CD14-positive monocyte (primary cell): Measurements from ENCODE around the gene LRFN3. TPM values are rescaled to one million over a fixed set of nuclear protein-coding genes. Genes with fewer than 3 reads are reported as not detected.

ENCODE experiments used
- DNase-seq, 3 donors: peaks; one replicate each; pipeline ENCODE4 v3.0.0-alpha.2; 2011 to 2022
- H2AFZ ChIP-seq: 2 replicates; pipeline ENCODE4 v1.6.0; 2012; ENCODE audit warnings: mild to moderate bottlenecking, low read depth, low read length, inconsistent platforms; ENCODE audit not compliant: insufficient read depth, poor library complexity, severe bottlenecking
- H3K27ac ChIP-seq, 2 donors: 1 replicate in 1 of 2; 2 replicates in 1 of 2; pipeline ENCODE4 v1.5.1; 2012 to 2013; ENCODE audit warnings: low read length in 2 of 2, control low read depth in 1 of 2, inconsistent platforms in 1 of 2, low read depth in 1 of 2, mild to moderate bottlenecking in 1 of 2
- H3K27me3 ChIP-seq, 2 donors: one replicate each; pipeline versions ENCODE4 v1.6.0 to v1.6.1; 2011 to 2013; ENCODE audit warnings: low read length in 2 of 2; ENCODE audit not compliant: control insufficient read depth in 2 of 2, insufficient read depth in 2 of 2
- H3K36me3 ChIP-seq, 2 donors: replicated peaks in 1 of 2; 1 replicate in 1 of 2; 2 replicates in 1 of 2; pipeline versions ENCODE4 v1.5.1 to v1.6.1; 2012 to 2013; ENCODE audit warnings: low read length in 2 of 2, control low read depth in 1 of 2, inconsistent platforms in 1 of 2, mild to moderate bottlenecking in 1 of 2; ENCODE audit not compliant: insufficient read depth in 2 of 2, control insufficient read depth in 1 of 2
- H3K4me1 ChIP-seq, 2 donors: 1 replicate in 1 of 2; 2 replicates in 1 of 2; pipeline versions ENCODE4 v1.5.1 to v1.6.1; 2012 to 2013; ENCODE audit warnings: low read length in 2 of 2, control low read depth in 1 of 2, inconsistent platforms in 1 of 2, mild to moderate bottlenecking in 1 of 2, moderate library complexity in 1 of 2; ENCODE audit not compliant: insufficient read depth in 2 of 2, control insufficient read depth in 1 of 2
- H3K4me2 ChIP-seq: replicated peaks from 2 replicates; pipeline ENCODE3; 2012; ENCODE audit warnings: low read length, moderate library complexity, mild to moderate bottlenecking; ENCODE audit not compliant: poor library complexity, severe bottlenecking; ENCODE audit errors: extremely low read depth
- H3K4me3 ChIP-seq, 3 experiments: fragments of 200-600 bp in 1 of 3; sonication (generic) in 1 of 3; replicated peaks in 1 of 3; 1 replicate in 2 of 3; 2 replicates in 1 of 3; pipeline ENCODE4 v1.5.1; 2011 to 2013; ENCODE audit warnings: low read length in 3 of 3, mild to moderate bottlenecking in 3 of 3, control low read depth in 2 of 3, low read depth in 2 of 3, inconsistent platforms in 1 of 3, moderate library complexity in 1 of 3
- H3K79me2 ChIP-seq: 2 replicates; pipeline ENCODE4 v1.6.0; 2012; ENCODE audit warnings: mild to moderate bottlenecking, control low read depth, inconsistent platforms, low read length, moderate library complexity; ENCODE audit not compliant: insufficient read depth
- H3K9ac ChIP-seq: 2 replicates; pipeline ENCODE4 v1.6.0; 2017; ENCODE audit warnings: low read length, mild to moderate bottlenecking; ENCODE audit not compliant: insufficient read depth, poor library complexity, severe bottlenecking
- H3K9me3 ChIP-seq, 2 donors: replicated peaks in 1 of 2; 1 replicate in 1 of 2; 2 replicates in 1 of 2; pipeline versions ENCODE4 v1.5.1 to v1.6.1; 2012 to 2013; ENCODE audit warnings: low read length in 2 of 2, control low read depth in 1 of 2; ENCODE audit not compliant: control insufficient read depth in 1 of 2, insufficient read depth in 1 of 2
- H4K20me1 ChIP-seq: 2 replicates; pipeline ENCODE4 v1.6.0; 2012; ENCODE audit warnings: mild to moderate bottlenecking, low read length, control low read depth, moderate library complexity; ENCODE audit not compliant: insufficient read depth
- H3K27ac Mint-ChIP-seq, 7 donors: one replicate each; pipeline ENCODE4 v1.8.0; 2020; ENCODE audit warnings: mild to moderate bottlenecking in 7 of 7, mixed read lengths in 7 of 7, moderate library complexity in 6 of 7, inconsistent platforms in 2 of 7
- H3K27me3 Mint-ChIP-seq, 3 donors: one replicate each; pipeline ENCODE4 v1.8.0; 2021 to 2022; ENCODE audit warnings: low read depth in 3 of 3, mild to moderate bottlenecking in 3 of 3, mixed read lengths in 3 of 3, moderate library complexity in 3 of 3, inconsistent platforms in 1 of 3
- H3K36me3 Mint-ChIP-seq, 2 donors: one replicate each; pipeline ENCODE4 v1.8.0; 2020; ENCODE audit warnings: mixed read lengths in 2 of 2, inconsistent platforms in 1 of 2, mild to moderate bottlenecking in 1 of 2
- H3K4me1 Mint-ChIP-seq: one replicate; pipeline ENCODE4 v1.8.0; 2020; ENCODE audit warnings: mild to moderate bottlenecking, mixed read lengths
- H3K4me3 Mint-ChIP-seq, 2 donors: one replicate each; pipeline ENCODE4 v1.8.0; 2020; ENCODE audit warnings: mild to moderate bottlenecking in 2 of 2, mixed read lengths in 2 of 2, moderate library complexity in 1 of 2
- H3K9me3 Mint-ChIP-seq, 7 donors: one replicate each; pipeline ENCODE4 v1.8.0; 2020 to 2022; ENCODE audit warnings: mixed read lengths in 7 of 7, mild to moderate bottlenecking in 6 of 7, moderate library complexity in 6 of 7, inconsistent platforms in 2 of 7
- WGBS: methylation state at CpG from one replicate; pipeline ENCODE4 v1.1.5; 2013; ENCODE audit warnings: missing lambda C conversion rate; ENCODE audit not compliant: insufficient coverage; 5-methylcytosine and 5-hydroxymethylcytosine counted together
- intact Hi-C, 2 donors: fragments of 100-400 bp; cut with micrococcal nuclease; formaldehyde crosslinking; loops; one replicate each; pipeline versions ENCODE4 v1.15.0 to v1.15.1; 2023
- polyA plus RNA-seq, 3 donors: library from polyadenylated mRNA; depleted of rRNA in 1 of 3; unstranded in 2 of 3; stranded (reverse) in 1 of 3; fragments of 300-500 nt in 2 of 3; fragments of >200 nt in 1 of 3; fragmentation: Illumina TruSeq in 2 of 3; gene quantifications; 1 replicate in 2 of 3; 2 replicates in 1 of 3; pipeline ENCODE4 v1.2.3, GENCODE V29; 2012 to 2021
- TF ChIP-seq, protein P1 (sequence below): fragments of 200-600 bp; IDR thresholded peaks from one replicate; pipeline ENCODE4 v1.8.0; 2022; ENCODE audit warnings: antibody characterized with exemption, mild to moderate bottlenecking

Gene LRFN3
- polyA plus RNA-seq, 3 donors, result 0.04 TPM; not detected in 2

DNA sequence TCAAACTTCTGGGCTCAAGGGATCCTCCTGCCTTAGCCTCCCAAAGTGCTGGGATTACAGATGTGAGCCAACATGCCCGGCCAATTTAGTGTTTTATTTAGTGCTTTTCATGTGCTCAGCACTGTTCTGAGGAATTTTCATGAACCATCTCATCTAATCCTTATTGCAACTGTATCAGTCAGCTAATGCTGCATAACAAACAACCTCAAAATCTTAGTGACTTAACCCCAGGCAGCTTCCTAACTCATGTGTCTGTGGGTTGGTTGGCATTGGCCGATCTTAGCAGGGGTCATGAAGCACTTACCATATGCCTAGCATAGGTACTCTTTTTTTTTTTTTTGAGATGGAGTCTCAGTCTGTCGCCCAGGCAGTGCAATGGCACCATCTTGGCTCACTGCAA is 52.6 kb downstream of the LRFN3 start:
- peaks cover 0 to 3% of the 10 kb centered on the region in 2 donors for H3K27me3 ChIP-seq
- peak overlapping the region in 1 of 7 donors; percentile 53 for H3K27ac Mint-ChIP-seq
- whole genome bisulfite sequencing, result 100% methylated on average over 1 of the region's 3 CpGs

DNA sequence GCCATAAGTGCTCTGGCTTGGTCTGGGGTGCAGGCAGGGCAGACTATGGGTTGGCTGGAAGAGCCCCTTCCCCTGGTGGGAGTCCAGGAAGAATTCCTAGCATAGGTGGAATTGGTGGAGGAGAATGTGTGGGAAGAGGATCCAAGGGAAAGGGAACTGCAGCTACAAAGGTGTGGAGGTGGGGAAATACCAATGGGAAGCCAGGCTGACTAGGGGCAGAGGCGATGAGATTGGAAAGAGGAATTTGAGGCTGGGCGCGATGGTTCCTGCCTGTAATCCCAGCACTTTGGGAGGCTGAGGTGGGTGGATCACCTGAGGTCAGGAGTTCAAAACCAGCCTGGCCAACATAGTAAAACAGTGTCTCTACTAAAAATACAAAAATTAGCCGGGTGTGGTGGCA is 54.0 kb downstream of the LRFN3 start:
- H3K36me3 ChIP-seq, result no peaks in the 10 kb centered on the region
- Mint-ChIP-seq H3K4me3 (no peak overlapping the region), H3K4me1 (peaks cover 23% of the 10 kb centered on the region), H3K36me3 (no peaks in the 10 kb centered on the region), H3K27ac (peak overlapping the region in 2 of 7 donors; percentile 11 to 37), H3K27me3 (peaks cover 4 to 21% (median 20%) of the 10 kb centered on the region in 3 donors), H3K9me3 (peaks cover 3 to 11% (median 7%) of the 10 kb centered on the region in 7 donors)
- H3K9me3 ChIP-seq, result no peaks in the 10 kb centered on the region
- no peaks in the 10 kb centered on the region for H4K20me1 ChIP-seq
- peaks cover under 1% of the 10 kb centered on the region for H3K79me2 ChIP-seq
- no peak overlapping the region for H3K9ac ChIP-seq
- DNase-seq, result no peak
- H3K4me1 ChIP-seq, result peaks cover 25 to 26% of the 10 kb centered on the region in 2 donors
- H3K4me3 ChIP-seq, result no peak overlapping the region
- H3K27me3 ChIP-seq, result peaks cover 0 to 3% of the 10 kb centered on the region in 2 donors
- WGBS, result 100% methylated on average over 1 of the region's 4 CpGs
- no peak overlapping the region for H3K27ac ChIP-seq
- no peak overlapping the region for H3K4me2 ChIP-seq
- TF ChIP-seq, protein P1, sequence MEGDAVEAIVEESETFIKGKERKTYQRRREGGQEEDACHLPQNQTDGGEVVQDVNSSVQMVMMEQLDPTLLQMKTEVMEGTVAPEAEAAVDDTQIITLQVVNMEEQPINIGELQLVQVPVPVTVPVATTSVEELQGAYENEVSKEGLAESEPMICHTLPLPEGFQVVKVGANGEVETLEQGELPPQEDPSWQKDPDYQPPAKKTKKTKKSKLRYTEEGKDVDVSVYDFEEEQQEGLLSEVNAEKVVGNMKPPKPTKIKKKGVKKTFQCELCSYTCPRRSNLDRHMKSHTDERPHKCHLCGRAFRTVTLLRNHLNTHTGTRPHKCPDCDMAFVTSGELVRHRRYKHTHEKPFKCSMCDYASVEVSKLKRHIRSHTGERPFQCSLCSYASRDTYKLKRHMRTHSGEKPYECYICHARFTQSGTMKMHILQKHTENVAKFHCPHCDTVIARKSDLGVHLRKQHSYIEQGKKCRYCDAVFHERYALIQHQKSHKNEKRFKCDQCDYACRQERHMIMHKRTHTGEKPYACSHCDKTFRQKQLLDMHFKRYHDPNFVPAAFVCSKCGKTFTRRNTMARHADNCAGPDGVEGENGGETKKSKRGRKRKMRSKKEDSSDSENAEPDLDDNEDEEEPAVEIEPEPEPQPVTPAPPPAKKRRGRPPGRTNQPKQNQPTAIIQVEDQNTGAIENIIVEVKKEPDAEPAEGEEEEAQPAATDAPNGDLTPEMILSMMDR, result no peak
- intact Hi-C loops, result no loop called here
- H2AFZ ChIP-seq, result no peak overlapping the region

More for the DNA sequence above, 52.6 kb downstream of the LRFN3 start:
- H3K4me1 Mint-ChIP-seq, result peaks cover 17% of the 10 kb centered on the region
- Histone ChIP-seq H3K9ac (no peak overlapping the region), H4K20me1 (no peaks in the 10 kb centered on the region), H3K27ac (no peak overlapping the region), H2AFZ (no peak overlapping the region), H3K4me1 (peaks cover 14 to 17% of the 10 kb centered on the region in 2 donors), H3K79me2 (no peaks in the 10 kb centered on the region), H3K36me3 (no peaks in the 10 kb centered on the region), H3K9me3 (no peaks in the 10 kb centered on the region), H3K4me3 (no peak overlapping the region), H3K4me2 (no peak overlapping the region)
- H3K9me3 Mint-ChIP-seq, result peaks cover 3 to 11% (median 7%) of the 10 kb centered on the region in 7 donors
- TF ChIP-seq, protein P1, result no peak
- H3K4me3 Mint-ChIP-seq, result no peak overlapping the region
- no peak for DNase-seq
- peaks cover 6 to 28% (median 24%) of the 10 kb centered on the region in 3 donors for H3K27me3 Mint-ChIP-seq
- intact Hi-C loops, result no loop called here
- H3K36me3 Mint-ChIP-seq, result no peaks in the 10 kb centered on the region
